HCT116 (cell line): ENCODE measurements around the gene RASAL2.

Source experiments
- ATF3 ChIP-seq: IDR thresholded peaks from 2 replicates; pipeline ENCODE4 v1.6.1; 2012
- CTCF ChIP-seq, 3 experiments: fragments of 200-600 bp in 1 of 3; sonication (generic) in 1 of 3; IDR thresholded peaks in 2 of 3; conservative IDR thresholded peaks in 1 of 3; 2 replicates each; pipeline ENCODE4 v1.5.1; 2012 to 2017; ENCODE audit warnings: low read depth in 2 of 3, low read length in 2 of 3, antibody characterized with exemption in 1 of 3, borderline replicate concordance in 1 of 3, control low read depth in 1 of 3, mild to moderate bottlenecking in 1 of 3, mixed read lengths in 1 of 3, mixed run types in 1 of 3, moderate library complexity in 1 of 3; ENCODE audit not compliant: insufficient read depth in 1 of 3
- EGR1 ChIP-seq: IDR thresholded peaks from 2 replicates; pipeline ENCODE4 v1.6.1; 2012; ENCODE audit warnings: low read depth
- EZH2 ChIP-seq: fragments of 200-600 bp; sonication (generic); IDR thresholded peaks from 2 replicates; pipeline ENCODE4 v1.6.1; 2017; ENCODE audit warnings: antibody characterized with exemption, mixed run types
- JUND ChIP-seq: IDR thresholded peaks from 2 replicates; pipeline ENCODE4 v1.6.1; 2012
- MAX ChIP-seq: IDR thresholded peaks from 2 replicates; pipeline ENCODE4 v1.6.1; 2012
- POLR2A ChIP-seq: IDR thresholded peaks from 2 replicates; pipeline ENCODE4 v1.7.0; 2011; ENCODE audit warnings: borderline replicate concordance; ENCODE audit not compliant: insufficient read depth, insufficient read length; ENCODE audit errors: extremely low read depth
- REST ChIP-seq: IDR thresholded peaks from 2 replicates; pipeline ENCODE4 v1.6.1; 2012; ENCODE audit warnings: low read depth
- SIN3A ChIP-seq: IDR thresholded peaks from 2 replicates; pipeline ENCODE4 v1.6.1; 2012; ENCODE audit warnings: low read depth
- SRF ChIP-seq: IDR thresholded peaks from 2 replicates; pipeline ENCODE4 v1.6.1; 2012; ENCODE audit warnings: low read depth
- TCF7L2 ChIP-seq: IDR thresholded peaks from 2 replicates; pipeline ENCODE4 v1.7.0; 2011; ENCODE audit warnings: borderline replicate concordance, inconsistent platforms; ENCODE audit not compliant: insufficient read depth, insufficient read length; ENCODE audit errors: extremely low read depth
- YY1 ChIP-seq: IDR thresholded peaks from 2 replicates; pipeline ENCODE4 v1.6.1; 2011; ENCODE audit warnings: low read length, low read depth, moderate library complexity, mild to moderate bottlenecking; ENCODE audit not compliant: insufficient replicate concordance; ENCODE audit errors: extremely low read depth
- ZBTB33 ChIP-seq: IDR thresholded peaks from 2 replicates; pipeline ENCODE4 v1.6.1; 2011; ENCODE audit warnings: mild to moderate bottlenecking, low read length, moderate library complexity; ENCODE audit not compliant: insufficient replicate concordance; ENCODE audit errors: extremely low read depth
- ZNF274 ChIP-seq: fragments of 200-500 bp; sonication (Bioruptor generic); IDR thresholded peaks from 2 replicates; pipeline ENCODE4 v1.6.1; 2014; ENCODE audit warnings: mild to moderate bottlenecking, low read depth, low read length, inconsistent platforms

GRCh38 chr1:178465011-178465410, 371.1 kb downstream of the RASAL2 start:
- TF ChIP-seq CTCF (IDR thresholded peaks at IDR 0.05 in 2 of 3, conservative IDR thresholded peaks at IDR 0.05 in 1 of 3; ENCODE audit: borderline replicate concordance in 1 of 3, insufficient read depth in 1 of 3, low read depth in 2 of 3, low read length in 2 of 3) (no peak), ATF3 (no peak), EGR1 (no peak), JUND (no peak), POLR2A (no peak), EZH2 (no peak), TCF7L2 (no peak), YY1 (no peak), ZBTB33 (no peak), MAX (no peak), ZNF274 (no peak), SRF (no peak), SIN3A (no peak), REST (no peak)
